ENCODE measurements around the gene IL27RA. TPM values are rescaled to one million over a fixed set of nuclear protein-coding genes. Genes with fewer than 3 reads are reported as not detected.
A peak's percentile ranks its signal among the peaks of the same experiment; 100 is the strongest.

The IL27RA gene
- total and polyA plus RNA-seq, 7 donors = 1.5 to 3.7 (median 2.8) TPM

DNA sequence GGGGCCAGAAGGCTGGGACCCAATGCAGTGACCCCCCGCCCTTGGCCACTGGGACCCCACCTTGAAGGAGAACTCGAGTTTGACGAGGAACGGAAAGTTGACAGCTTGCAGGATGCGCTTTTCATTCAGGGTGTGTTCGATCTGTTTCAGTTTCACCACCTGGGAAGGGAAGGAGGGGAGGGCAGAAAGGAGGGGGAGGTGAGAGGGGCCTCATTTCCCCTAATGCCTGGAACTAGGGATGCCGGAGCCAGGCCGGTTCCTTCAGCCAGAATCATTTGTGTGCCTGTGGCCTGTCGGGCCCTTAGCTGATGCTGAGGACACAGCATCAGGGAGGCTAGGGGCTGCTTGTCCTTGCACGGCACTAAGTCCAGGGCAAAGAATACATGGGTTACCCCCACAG is 71.2 kb downstream of the IL27RA start:
- no peak overlapping the region for H3K4me3 ChIP-seq
- ATAC-seq (no peak), DNase-seq (no peak)
- 83 to 89% (median 85%) methylated on average over 10 of the region's 10 CpGs for WGBS, 3 donors
- H3K36me3 ChIP-seq (ENCODE audit: insufficient read depth in 1 of 2, low read depth in 1 of 2) = peaks cover 3 to 97% of the 10 kb centered on the region in 2 donors
- H3K4me1 ChIP-seq = peaks cover 9% of the 10 kb centered on the region
- TF ChIP-seq, protein P1, sequence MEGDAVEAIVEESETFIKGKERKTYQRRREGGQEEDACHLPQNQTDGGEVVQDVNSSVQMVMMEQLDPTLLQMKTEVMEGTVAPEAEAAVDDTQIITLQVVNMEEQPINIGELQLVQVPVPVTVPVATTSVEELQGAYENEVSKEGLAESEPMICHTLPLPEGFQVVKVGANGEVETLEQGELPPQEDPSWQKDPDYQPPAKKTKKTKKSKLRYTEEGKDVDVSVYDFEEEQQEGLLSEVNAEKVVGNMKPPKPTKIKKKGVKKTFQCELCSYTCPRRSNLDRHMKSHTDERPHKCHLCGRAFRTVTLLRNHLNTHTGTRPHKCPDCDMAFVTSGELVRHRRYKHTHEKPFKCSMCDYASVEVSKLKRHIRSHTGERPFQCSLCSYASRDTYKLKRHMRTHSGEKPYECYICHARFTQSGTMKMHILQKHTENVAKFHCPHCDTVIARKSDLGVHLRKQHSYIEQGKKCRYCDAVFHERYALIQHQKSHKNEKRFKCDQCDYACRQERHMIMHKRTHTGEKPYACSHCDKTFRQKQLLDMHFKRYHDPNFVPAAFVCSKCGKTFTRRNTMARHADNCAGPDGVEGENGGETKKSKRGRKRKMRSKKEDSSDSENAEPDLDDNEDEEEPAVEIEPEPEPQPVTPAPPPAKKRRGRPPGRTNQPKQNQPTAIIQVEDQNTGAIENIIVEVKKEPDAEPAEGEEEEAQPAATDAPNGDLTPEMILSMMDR (IDR thresholded peaks at IDR 0.05) = no peak
- H3K27me3 ChIP-seq (ENCODE audit: insufficient read depth in 3 of 3, low read length in 2 of 3) = no peaks in the 10 kb centered on the region
- H3K9me3 ChIP-seq = no peaks in the 10 kb centered on the region
- intact Hi-C loops (cut with DNase I) = no loop called here
- H3K27ac ChIP-seq = peak overlapping the region; percentile 27

Other genes with a start within 250 kb of the IL27RA start
- 1 to 10 TPM; 3.3 to 7.8 (median 4.4) TPM for gene ZSWIM4, start 236.3 kb upstream of the IL27RA start, total RNA-seq
- 1 to 10 TPM in 2 of 3 donors, under 1 TPM in 1; 0.77 to 3.9 (median 1.6) TPM for gene ZSWIM4, start 236.3 kb upstream of the IL27RA start, polyA plus RNA-seq
- gene NANOS3, start 154.6 kb upstream of the IL27RA start, total RNA-seq = not detected
- gene NANOS3, start 154.6 kb upstream of the IL27RA start, polyA plus RNA-seq = not detected
- gene BRME1, start 125.6 kb upstream of the IL27RA start, total RNA-seq = 1 to 10 TPM in 2 of 4 donors, under 1 TPM in 2; 0.27 to 1.5 (median 1.0) TPM
- gene BRME1, start 125.6 kb upstream of the IL27RA start, polyA plus RNA-seq = 1 to 10 TPM in 2 of 3 donors, under 1 TPM in 1; 0.86 to 2.5 (median 1.7) TPM
- gene CC2D1A, start 125.6 kb upstream of the IL27RA start, total RNA-seq = 10 to 100 TPM; 21.1 to 26.1 (median 24.6) TPM
- 10 to 100 TPM; 20.1 to 31.7 (median 23.1) TPM for gene CC2D1A, start 125.6 kb upstream of the IL27RA start, polyA plus RNA-seq
- 1 to 10 TPM in 1 of 4 donors, under 1 TPM in 3; 0.18 to 1.3 (median 0.39) TPM for gene PODNL1, start 93.3 kb upstream of the IL27RA start, total RNA-seq
- 1 to 10 TPM in 1 of 3 donors, under 1 TPM in 2; 0.07 to 1.3 (median 0.25) TPM for gene PODNL1, start 93.3 kb upstream of the IL27RA start, polyA plus RNA-seq
- gene DCAF15, start 79.3 kb upstream of the IL27RA start, total RNA-seq = 10 to 100 TPM in 3 of 4 donors, 1 to 10 TPM in 1; 9.2 to 25.3 (median 16.0) TPM
- 10 to 100 TPM; 13.8 to 24.5 (median 16.6) TPM for gene DCAF15, start 79.3 kb upstream of the IL27RA start, polyA plus RNA-seq
- gene RFX1, start 25.4 kb upstream of the IL27RA start, total RNA-seq = 10 to 100 TPM in 1 of 4 donors, 1 to 10 TPM in 3; 5.9 to 10.1 (median 7.8) TPM
- 1 to 10 TPM; 2.9 to 6.4 (median 5.1) TPM for gene RFX1, start 25.4 kb upstream of the IL27RA start, polyA plus RNA-seq
- not detected for gene RLN3, start 3.6 kb upstream of the IL27RA start, total RNA-seq
- gene RLN3, start 3.6 kb upstream of the IL27RA start, polyA plus RNA-seq = not detected
- not detected for gene PALM3, start 30.3 kb downstream of the IL27RA start, total RNA-seq
- under 1 TPM in 2 of 3 donors, not detected in 1; 0.04 to 0.05 TPM for gene PALM3, start 30.3 kb downstream of the IL27RA start, polyA plus RNA-seq
- gene MISP3, start 41.0 kb downstream of the IL27RA start, total RNA-seq = 1 to 10 TPM; 2.0 to 6.3 (median 2.9) TPM
- 10 to 100 TPM in 1 of 3 donors, 1 to 10 TPM in 2; 1.8 to 15.4 (median 2.1) TPM for gene MISP3, start 41.0 kb downstream of the IL27RA start, polyA plus RNA-seq
- not detected for gene C19orf67, start 54.0 kb downstream of the IL27RA start, total RNA-seq
- gene C19orf67, start 54.0 kb downstream of the IL27RA start, polyA plus RNA-seq = not detected
- gene SAMD1, start 59.0 kb downstream of the IL27RA start, total RNA-seq = 10 to 100 TPM; 27.3 to 54.4 (median 39.6) TPM
- 10 to 100 TPM; 39.9 to 99.9 (median 60.4) TPM for gene SAMD1, start 59.0 kb downstream of the IL27RA start, polyA plus RNA-seq
- 100 to 1,000 TPM; 209 to 509 (median 312) TPM for gene PRKACA, start 86.0 kb downstream of the IL27RA start, total RNA-seq
- 100 to 1,000 TPM in 2 of 3 donors, 10 to 100 TPM in 1; 99.3 to 208 (median 135) TPM for gene PRKACA, start 86.0 kb downstream of the IL27RA start, polyA plus RNA-seq
- gene ASF1B, start 104.8 kb downstream of the IL27RA start, total RNA-seq = 1 to 10 TPM in 1 of 4 donors, under 1 TPM in 2, not detected in 1; 0.63 to 6.0 (median 0.84) TPM
- gene ASF1B, start 104.8 kb downstream of the IL27RA start, polyA plus RNA-seq = 1 to 10 TPM in 2 of 3 donors, under 1 TPM in 1; 0.20 to 1.2 (median 1.0) TPM
- 1 to 10 TPM; 1.7 to 2.6 (median 1.8) TPM for gene ADGRL1, start 174.4 kb downstream of the IL27RA start, total RNA-seq
- 1 to 10 TPM in 1 of 3 donors, under 1 TPM in 2; 0.38 to 1.1 (median 0.87) TPM for gene ADGRL1, start 174.4 kb downstream of the IL27RA start, polyA plus RNA-seq

Data from psoas muscle (tissue), 8 donors.